ENCODE data around the gene DNAI7. TPM values are rescaled to one million over a fixed set of nuclear protein-coding genes. Genes with fewer than 3 reads are reported as not detected.

DNAI7 gene
- polyA plus RNA-seq, 3 donors = 5.8 to 7.4 (median 5.8) TPM

- no peak for DNase-seq (ENCODE audit: low read depth in 3 of 3, low spot score in 2 of 3)
Measured at GRCh38 chr12:25186038-25186787, 8.7 kb downstream of the DNAI7 start.

GRCh38 chr12:25184132-25184531 is 10.8 kb downstream of the DNAI7 start:
- DNase-seq (ENCODE audit: low read depth in 3 of 3, low spot score in 2 of 3) = no peak

DNA sequence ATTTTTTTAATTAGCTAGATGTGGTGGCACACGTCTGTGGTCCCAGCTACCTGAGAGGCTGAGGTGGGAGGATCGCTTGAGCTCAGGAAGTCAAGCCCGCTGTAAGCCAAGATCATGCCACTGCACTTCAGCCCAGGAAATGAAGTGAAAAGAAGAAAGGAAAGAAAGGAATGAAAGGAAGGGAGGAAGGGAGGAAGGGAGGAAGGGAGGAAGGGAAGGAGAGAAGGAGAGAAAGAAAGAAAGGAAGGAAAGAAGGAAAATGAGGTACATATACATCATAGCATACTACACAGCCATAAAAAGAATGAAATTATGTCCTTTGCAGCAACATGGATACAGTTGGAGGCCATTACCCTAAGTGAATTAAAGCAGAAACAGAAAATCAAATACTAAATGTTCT is 12.2 kb downstream of the DNAI7 start:
- no peak for DNase-seq (ENCODE audit: low read depth in 3 of 3, low spot score in 2 of 3)

DNA sequence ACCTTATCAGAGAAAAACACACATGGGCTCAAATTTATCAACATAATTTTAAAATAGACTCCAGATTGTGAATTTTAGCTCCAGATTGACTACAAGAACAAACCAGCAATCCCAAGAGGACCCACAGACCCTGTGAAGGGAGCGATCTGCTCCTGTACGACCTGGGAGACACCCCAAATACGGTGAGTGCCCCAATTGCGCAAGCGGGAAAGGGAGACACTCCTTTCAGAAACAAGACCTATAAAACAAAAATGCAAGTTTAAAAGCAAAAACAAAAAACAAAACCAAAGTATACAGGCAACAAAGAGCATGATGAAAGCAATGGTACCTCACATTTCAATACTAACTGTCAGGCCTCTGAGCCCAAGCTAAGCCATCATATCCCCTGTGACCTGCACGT is 32.1 kb downstream of the DNAI7 start:
- DNase-seq (ENCODE audit: low read depth in 3 of 3, low spot score in 2 of 3) = no peak

- DNase-seq (ENCODE audit: low read depth in 3 of 3, low spot score in 2 of 3) = no peak
Measured at GRCh38 chr12:25156061-25156460, 38.9 kb downstream of the DNAI7 start.

DNA sequence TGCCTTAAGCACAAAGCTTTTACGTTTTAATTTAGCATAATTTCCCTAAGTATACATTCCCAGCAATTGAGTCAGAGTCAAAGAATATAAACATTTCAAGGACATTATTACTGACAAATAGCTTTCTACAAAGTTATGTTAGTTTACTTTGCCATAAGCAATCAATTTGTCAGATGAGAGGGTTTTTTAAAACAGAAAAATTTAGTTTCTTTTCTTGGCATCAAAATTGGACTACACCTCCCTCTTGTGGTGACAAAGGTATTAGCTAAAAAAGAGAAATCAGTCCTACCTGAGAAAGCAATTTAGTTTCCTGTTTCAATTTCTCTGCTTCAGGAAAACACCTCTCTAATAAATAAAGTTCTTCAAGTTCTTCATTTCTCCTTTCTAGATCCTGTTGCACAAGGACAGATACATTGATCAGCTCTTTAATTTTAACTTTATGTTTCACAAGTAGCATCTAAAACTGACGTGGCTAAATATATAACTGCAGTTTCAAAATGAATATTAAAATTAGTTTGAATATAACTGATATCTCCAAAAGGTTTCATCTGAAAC is 39.9 kb downstream of the DNAI7 start:
- DNase-seq (ENCODE audit: low read depth in 3 of 3, low spot score in 2 of 3) = peak in 1 of 3 donors; percentile 26

DNA sequence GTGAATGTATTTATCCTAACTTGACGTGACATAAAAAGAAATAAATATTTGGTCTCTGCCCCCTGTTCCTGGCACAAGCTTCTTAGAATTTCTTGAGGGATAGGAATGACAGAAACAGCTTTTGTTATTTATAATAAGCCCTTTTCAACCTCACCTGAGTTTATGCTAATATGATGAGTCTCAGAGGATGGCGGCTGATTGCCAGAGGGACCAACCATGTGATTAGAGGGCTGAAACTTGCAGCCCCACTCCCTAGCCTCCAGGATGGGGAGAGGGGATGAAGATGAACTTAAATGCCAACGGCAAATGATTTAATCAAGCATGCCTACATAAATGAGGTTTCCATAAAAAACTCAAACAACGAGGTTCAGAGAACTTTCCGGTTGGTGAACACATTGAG is 42.9 kb downstream of the DNAI7 start:
- no peak for DNase-seq (ENCODE audit: low read depth in 3 of 3, low spot score in 2 of 3)

GRCh38 chr12:25151476-25151875 is 43.5 kb downstream of the DNAI7 start:
- DNase-seq (ENCODE audit: low read depth in 3 of 3, low spot score in 2 of 3) = peak in 1 of 3 donors; percentile 35

GRCh38 chr12:25146686-25147085 is 48.3 kb downstream of the DNAI7 start:
- DNase-seq (ENCODE audit: low read depth in 3 of 3, low spot score in 2 of 3) = no peak

DNA sequence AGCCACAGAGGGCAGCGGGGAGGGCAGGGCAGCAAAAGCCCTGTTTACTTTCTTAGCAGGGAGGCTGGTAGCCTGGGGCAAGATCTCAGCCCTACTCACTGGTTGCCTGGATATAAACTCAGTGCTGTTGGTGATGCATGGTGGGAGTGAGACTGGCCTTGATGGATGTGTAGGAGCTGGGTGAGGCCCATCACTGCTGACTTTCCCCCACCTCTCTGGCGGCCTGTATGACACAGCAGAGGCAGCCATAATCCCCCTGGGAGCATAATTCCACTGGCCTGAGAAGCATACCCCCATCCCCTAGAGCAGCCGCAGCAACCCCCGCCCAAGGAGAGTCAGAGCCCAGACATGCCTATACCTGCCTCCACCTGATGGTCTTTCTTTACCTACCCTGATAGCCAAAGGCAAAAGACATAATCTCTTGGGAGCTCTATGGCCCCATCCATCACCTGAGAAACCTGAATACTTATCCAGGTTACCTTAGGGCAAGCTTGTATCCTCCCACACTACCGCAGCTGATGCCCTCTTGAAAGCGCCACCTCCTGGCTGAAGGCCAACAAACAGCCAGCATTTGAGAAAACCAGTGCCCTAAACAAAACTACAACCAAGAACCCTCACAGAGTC is 59.3 kb downstream of the DNAI7 start:
- no peak for DNase-seq (ENCODE audit: low read depth in 3 of 3, low spot score in 2 of 3)

DNA sequence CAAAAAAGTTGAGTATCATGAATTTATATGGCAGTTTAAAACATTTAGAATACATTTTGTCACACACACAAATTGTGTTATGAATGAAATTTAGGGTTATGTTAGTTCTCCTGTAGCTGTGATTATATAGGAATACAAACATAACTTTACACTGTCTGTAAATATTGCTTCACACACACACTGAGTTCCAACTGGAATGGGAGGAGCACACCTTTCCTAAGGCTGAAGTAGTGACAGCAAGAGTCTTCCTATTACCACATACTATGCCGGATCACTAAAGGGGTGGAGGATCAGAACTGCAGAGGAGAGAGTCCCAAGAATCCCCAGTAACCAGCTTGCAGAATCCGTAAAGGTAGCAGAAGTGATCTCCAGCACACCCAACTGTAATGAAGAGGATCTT is 63.7 kb downstream of the DNAI7 start:
- DNase-seq (ENCODE audit: low read depth in 3 of 3, low spot score in 2 of 3) = no peak

GRCh38 chr12:25130741-25131188 is 64.2 kb downstream of the DNAI7 start:
- DNase-seq (ENCODE audit: low read depth in 3 of 3, low spot score in 2 of 3) = no peak

DNA sequence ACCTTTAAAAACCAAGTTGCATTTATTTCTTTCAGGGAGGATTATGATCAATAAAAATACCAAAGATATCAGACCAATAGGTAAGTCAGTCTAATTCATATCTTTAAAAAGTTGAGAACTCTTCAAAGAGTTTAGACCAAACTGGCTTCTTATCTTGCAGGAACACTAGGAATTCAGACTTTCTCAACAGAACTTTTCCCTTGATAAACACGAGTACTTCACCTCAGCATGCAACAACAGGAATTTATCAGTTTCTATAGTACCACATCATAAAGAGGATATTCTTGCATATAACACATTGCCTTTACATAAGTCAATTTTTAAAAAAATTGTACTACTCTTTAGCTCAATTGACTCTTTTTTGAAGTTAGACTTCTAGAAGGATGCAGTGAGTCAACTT is 68.2 kb downstream of the DNAI7 start:
- DNase-seq (ENCODE audit: low read depth in 3 of 3, low spot score in 2 of 3) = no peak

DNA sequence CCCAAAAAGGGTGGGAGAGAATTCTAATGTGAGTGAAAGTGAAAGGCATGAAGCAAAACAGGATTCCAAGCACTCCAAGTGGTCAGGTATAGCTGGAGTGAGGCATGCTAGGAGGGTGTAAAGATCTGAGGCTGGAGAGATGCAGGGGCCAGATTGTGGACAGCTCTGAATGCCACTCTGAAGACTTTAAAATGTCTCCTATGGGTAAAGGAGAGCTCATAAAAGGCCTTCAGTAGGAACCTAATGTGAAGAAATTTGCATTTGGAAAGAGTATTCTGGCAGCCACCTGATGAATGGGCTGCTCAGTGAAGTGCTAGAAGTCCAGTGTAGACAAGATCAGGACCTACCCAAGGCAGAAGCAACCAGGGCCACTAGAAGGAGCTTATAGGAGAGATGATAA is 68.9 kb downstream of the DNAI7 start:
- no peak for DNase-seq (ENCODE audit: low read depth in 3 of 3, low spot score in 2 of 3)

GRCh38 chr12:25124493-25124892 is 70.5 kb downstream of the DNAI7 start:
- DNase-seq (ENCODE audit: low read depth in 3 of 3, low spot score in 2 of 3) = no peak

GRCh38 chr12:25123126-25123525 is 71.8 kb downstream of the DNAI7 start:
- no peak for DNase-seq (ENCODE audit: low read depth in 3 of 3, low spot score in 2 of 3)

- DNase-seq (ENCODE audit: low read depth in 3 of 3, low spot score in 2 of 3) = no peak
Measured at GRCh38 chr12:25121916-25122315, 73.0 kb downstream of the DNAI7 start.

- no peak for DNase-seq (ENCODE audit: low read depth in 3 of 3, low spot score in 2 of 3)
Measured at GRCh38 chr12:25121110-25121509, 73.8 kb downstream of the DNAI7 start.

GRCh38 chr12:25119020-25119419 is 75.9 kb downstream of the DNAI7 start:
- no peak for DNase-seq (ENCODE audit: low read depth in 3 of 3, low spot score in 2 of 3)

DNA sequence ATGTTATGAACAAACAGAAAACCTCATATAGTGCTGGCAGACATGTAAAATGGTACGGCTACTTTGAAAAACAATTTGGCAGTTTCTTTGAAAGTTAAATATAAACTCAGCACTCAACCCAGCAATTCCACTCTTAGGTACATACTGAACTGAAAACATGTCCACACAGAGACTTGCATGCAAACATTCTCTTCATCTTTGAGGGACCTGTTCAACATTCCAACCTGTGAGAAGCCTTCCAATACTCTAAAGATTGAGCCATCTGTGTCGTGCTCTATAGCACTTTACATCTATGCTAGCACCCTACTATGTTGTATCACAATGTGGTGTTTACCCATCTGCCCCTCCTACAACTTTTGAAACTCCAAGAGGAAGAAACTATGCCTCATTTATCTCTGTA is 79.3 kb downstream of the DNAI7 start:
- no peak for DNase-seq (ENCODE audit: low read depth in 3 of 3, low spot score in 2 of 3)

- DNase-seq (ENCODE audit: low read depth in 3 of 3, low spot score in 2 of 3) = no peak
Measured at GRCh38 chr12:25113651-25114050, 81.3 kb downstream of the DNAI7 start.

- DNase-seq (ENCODE audit: low read depth in 3 of 3, low spot score in 2 of 3) = no peak
Measured at GRCh38 chr12:25110260-25110659, 84.7 kb downstream of the DNAI7 start.

All from right renal cortex interstitium (tissue), 3 donors.